AG10803 (cell line): ENCODE measurements around the gene XKR3.
"Not testable (repeated sequence)": the region's sequence is repeated elsewhere in the genome, so short reads cannot be mapped to it uniquely, and the experiment has no call there.

Experiments
- DNase-seq: peaks from one replicate; pipeline ENCODE4 v3.0.0; 2010; ENCODE audit warnings: low read depth
- H3K4me3 ChIP-seq: 2 replicates; pipeline ENCODE4 v1.5.1; 2011; ENCODE audit warnings: mild to moderate bottlenecking, low read length, control low read depth
- CTCF ChIP-seq: conservative IDR thresholded peaks from 2 replicates; pipeline ENCODE4 v1.5.1; 2011; ENCODE audit warnings: mild to moderate bottlenecking, low read length, control low read depth, inconsistent platforms

Gene XKR3

GRCh38 chr22:16806401-16806800, 18.8 kb downstream of the XKR3 start:
- no peak overlapping the region for H3K4me3 ChIP-seq
- DNase-seq: no peak
- TF ChIP-seq CTCF: no peak

- no peak overlapping the region for H3K4me3 ChIP-seq
- no peak for TF ChIP-seq CTCF
- no peak for DNase-seq
These were observed 20.3 kb downstream of the XKR3 start for GRCh38 chr22:16804882-16805281.

- H3K4me3 ChIP-seq: no peak overlapping the region
- no peak for TF ChIP-seq CTCF
- DNase-seq: no peak
These were observed 21.8 kb downstream of the XKR3 start for GRCh38 chr22:16803255-16803917.

GRCh38 chr22:16801571-16801970, 23.6 kb downstream of the XKR3 start:
- no peak for TF ChIP-seq CTCF
- DNase-seq: no peak
- no peak overlapping the region for H3K4me3 ChIP-seq

GRCh38 chr22:16801088-16801487, 24.1 kb downstream of the XKR3 start:
- no peak for TF ChIP-seq CTCF
- H3K4me3 ChIP-seq: no peak overlapping the region
- DNase-seq: no peak

- no peak overlapping the region for H3K4me3 ChIP-seq
- no peak for TF ChIP-seq CTCF
- DNase-seq: no peak
These were observed 24.9 kb downstream of the XKR3 start for GRCh38 chr22:16800358-16800757.

- not testable (repeated sequence) for DNase-seq, H3K4me3 ChIP-seq
These were observed 29.7 kb downstream of the XKR3 start for GRCh38 chr22:16795504-16795903.

- TF ChIP-seq CTCF: no peak
- no peak for DNase-seq
- no peak overlapping the region for H3K4me3 ChIP-seq
These were observed 31.4 kb downstream of the XKR3 start for GRCh38 chr22:16793831-16794230.
